ENCODE data around the gene PSMD14. TPM values are rescaled to one million over a fixed set of nuclear protein-coding genes. Genes with fewer than 3 reads are reported as not detected.

Gene PSMD14
- total RNA-seq, 2 experiments from 2014 or later: 49.2 to 84.3 TPM

DNA sequence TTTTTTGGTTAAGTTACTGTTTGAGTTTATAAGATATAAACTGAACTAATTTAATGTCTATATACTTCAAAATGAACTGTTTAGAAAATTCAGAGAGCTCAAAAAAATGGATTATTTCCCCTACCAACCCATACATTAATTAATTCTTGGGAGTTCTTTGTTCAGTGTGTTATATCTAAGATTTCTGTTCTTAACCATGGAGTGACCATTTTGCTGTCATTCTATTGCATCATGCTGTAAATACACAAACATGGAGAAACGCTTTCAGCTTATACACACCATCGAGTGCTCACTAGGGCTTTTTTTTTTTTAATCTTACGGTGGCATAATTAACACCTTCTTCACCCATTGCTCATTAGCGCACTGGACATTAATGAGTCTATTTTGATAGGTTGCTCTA lies 74.5 kb downstream of the PSMD14 start:
- Histone ChIP-seq H3K27ac (ENCODE audit: low read depth, low read length, poor library complexity, severe bottlenecking) (no peak overlapping the region), H3K79me2 (ENCODE audit: insufficient read depth, low read depth, low read length) (no peaks in the 10 kb centered on the region), H3K4me1 (ENCODE audit: insufficient read depth, low read length, poor library complexity, severe bottlenecking) (no peaks in the 10 kb centered on the region), H4K20me1 (ENCODE audit: insufficient read depth, low read length) (no peaks in the 10 kb centered on the region), H3K36me3 (ENCODE audit: insufficient read depth, low read length) (peaks cover 42% of the 10 kb centered on the region), H3K4me2 (ENCODE audit: low read length) (no peak overlapping the region), H3K9me2 (ENCODE audit: insufficient read depth, low read length) (no peaks in the 10 kb centered on the region), H2AFZ (ENCODE audit: low read length) (no peak overlapping the region), H3K9me3 (ENCODE audit: low read length) (no peaks in the 10 kb centered on the region), H3K4me3 (ENCODE audit: low read depth, low read length, poor library complexity, severe bottlenecking) (no peak overlapping the region)
- POLR2A ChIA-PET: interaction anchor here (0.9 to 1.9 kb wide), 4 partner anchors 7 to 936 kb away, joined by 3 to 11 read pairs (median 5); no protein-coding TSS in a partner anchor
- no peak for DNase-seq (ENCODE audit: low spot score)
- CTCF ChIA-PET (ENCODE audit: unreplicated experiment): no interaction called here
- TF ChIP-seq, protein P1, sequence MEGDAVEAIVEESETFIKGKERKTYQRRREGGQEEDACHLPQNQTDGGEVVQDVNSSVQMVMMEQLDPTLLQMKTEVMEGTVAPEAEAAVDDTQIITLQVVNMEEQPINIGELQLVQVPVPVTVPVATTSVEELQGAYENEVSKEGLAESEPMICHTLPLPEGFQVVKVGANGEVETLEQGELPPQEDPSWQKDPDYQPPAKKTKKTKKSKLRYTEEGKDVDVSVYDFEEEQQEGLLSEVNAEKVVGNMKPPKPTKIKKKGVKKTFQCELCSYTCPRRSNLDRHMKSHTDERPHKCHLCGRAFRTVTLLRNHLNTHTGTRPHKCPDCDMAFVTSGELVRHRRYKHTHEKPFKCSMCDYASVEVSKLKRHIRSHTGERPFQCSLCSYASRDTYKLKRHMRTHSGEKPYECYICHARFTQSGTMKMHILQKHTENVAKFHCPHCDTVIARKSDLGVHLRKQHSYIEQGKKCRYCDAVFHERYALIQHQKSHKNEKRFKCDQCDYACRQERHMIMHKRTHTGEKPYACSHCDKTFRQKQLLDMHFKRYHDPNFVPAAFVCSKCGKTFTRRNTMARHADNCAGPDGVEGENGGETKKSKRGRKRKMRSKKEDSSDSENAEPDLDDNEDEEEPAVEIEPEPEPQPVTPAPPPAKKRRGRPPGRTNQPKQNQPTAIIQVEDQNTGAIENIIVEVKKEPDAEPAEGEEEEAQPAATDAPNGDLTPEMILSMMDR (conservative IDR thresholded peaks at IDR 0.05; ENCODE audit: low read length): no peak
- no peak for TF ChIP-seq EZH2phosphoT487 (IDR thresholded peaks at IDR 0.05; ENCODE audit: borderline replicate concordance, low read depth, low read length)
- no TSS peak for BruUV-seq (replicated peaks)
- intact Hi-C loops (cut with micrococcal nuclease; ENCODE audit: unreplicated experiment): no loop called here

- H3K27ac ChIP-seq (ENCODE audit: low read depth, low read length, poor library complexity, severe bottlenecking): no peak overlapping the region
- no TSS peak for BruUV-seq (replicated peaks)
- no peaks in the 10 kb centered on the region for H4K20me1 ChIP-seq (ENCODE audit: insufficient read depth, low read length)
- no peak overlapping the region for H3K4me3 ChIP-seq (ENCODE audit: low read depth, low read length, poor library complexity, severe bottlenecking)
- H3K9me2 ChIP-seq (ENCODE audit: insufficient read depth, low read length): no peaks in the 10 kb centered on the region
- POLR2A ChIA-PET: interaction anchor here (1.2 kb wide), 1 partner anchor 15 kb away, joined by 3 read pairs; no protein-coding TSS in a partner anchor
- CTCF ChIA-PET (ENCODE audit: unreplicated experiment): no interaction called here
- no peaks in the 10 kb centered on the region for H3K9me3 ChIP-seq (ENCODE audit: low read length)
- H3K4me2 ChIP-seq (ENCODE audit: low read length): no peak overlapping the region
- TF ChIP-seq, protein P1 (conservative IDR thresholded peaks at IDR 0.05; ENCODE audit: low read length): no peak
- no peak for TF ChIP-seq EZH2phosphoT487 (IDR thresholded peaks at IDR 0.05; ENCODE audit: borderline replicate concordance, low read depth, low read length)
- DNase-seq (ENCODE audit: low spot score): no peak
- H3K36me3 ChIP-seq (ENCODE audit: insufficient read depth, low read length): peaks cover 43% of the 10 kb centered on the region
- H3K4me1 ChIP-seq (ENCODE audit: insufficient read depth, low read length, poor library complexity, severe bottlenecking): no peaks in the 10 kb centered on the region
- H2AFZ ChIP-seq (ENCODE audit: low read length): no peak overlapping the region
- intact Hi-C loops (cut with micrococcal nuclease; ENCODE audit: unreplicated experiment): no loop called here
- H3K79me2 ChIP-seq (ENCODE audit: insufficient read depth, low read depth, low read length): no peaks in the 10 kb centered on the region
Observed at GRCh38 chr2:161384864-161385263, 76.6 kb downstream of the PSMD14 start.

DNA sequence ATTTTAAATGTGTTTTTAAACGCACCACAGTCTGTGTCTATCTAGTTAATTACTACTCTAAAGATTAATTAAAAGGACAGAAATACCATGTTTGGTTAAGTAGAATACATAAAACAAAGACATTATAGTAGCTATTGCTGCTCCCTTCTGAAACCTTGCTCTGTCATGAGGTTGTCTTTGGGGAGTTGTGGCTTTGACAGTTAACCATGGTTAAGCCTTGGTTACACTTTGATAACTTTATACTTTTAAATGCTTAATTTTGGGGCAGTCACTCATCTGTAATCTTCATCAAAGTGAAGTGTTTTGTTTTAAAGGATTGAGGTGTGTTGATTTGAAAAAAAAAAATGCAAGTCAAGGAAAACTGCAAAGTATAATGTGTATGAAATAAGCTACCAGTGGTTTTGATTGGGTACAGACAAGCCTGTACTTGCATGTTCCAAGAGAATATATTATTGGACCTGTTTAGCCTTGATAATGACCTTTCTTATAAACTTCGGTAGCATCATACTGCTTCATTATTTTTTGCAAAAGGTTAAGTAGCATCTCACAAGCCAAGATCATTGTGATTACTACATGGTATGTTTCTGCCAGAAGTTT lies 78.1 kb downstream of the PSMD14 start:
- Histone ChIP-seq H3K79me2 (ENCODE audit: insufficient read depth, low read depth, low read length) (no peaks in the 10 kb centered on the region), H3K4me2 (ENCODE audit: low read length) (no peak overlapping the region), H3K36me3 (ENCODE audit: insufficient read depth, low read length) (peaks cover 56% of the 10 kb centered on the region), H4K20me1 (ENCODE audit: insufficient read depth, low read length) (no peaks in the 10 kb centered on the region), H3K4me3 (ENCODE audit: low read depth, low read length, poor library complexity, severe bottlenecking) (no peak overlapping the region), H2AFZ (ENCODE audit: low read length) (no peak overlapping the region), H3K27ac (ENCODE audit: low read depth, low read length, poor library complexity, severe bottlenecking) (no peak overlapping the region), H3K9me2 (ENCODE audit: insufficient read depth, low read length) (no peaks in the 10 kb centered on the region), H3K4me1 (ENCODE audit: insufficient read depth, low read length, poor library complexity, severe bottlenecking) (no peaks in the 10 kb centered on the region), H3K9me3 (ENCODE audit: low read length) (no peaks in the 10 kb centered on the region)
- no TSS peak for BruUV-seq (replicated peaks)
- POLR2A ChIA-PET: interaction anchor here (0.6 to 0.9 kb wide), 4 partner anchors 14 to 310 kb away, joined by 3 to 7 read pairs (median 4); no protein-coding TSS in a partner anchor
- DNase-seq (ENCODE audit: low spot score): no peak
- intact Hi-C loops (cut with micrococcal nuclease; ENCODE audit: unreplicated experiment): no loop called here
- TF ChIP-seq, protein P1 (conservative IDR thresholded peaks at IDR 0.05; ENCODE audit: low read length): no peak
- no peak for TF ChIP-seq EZH2phosphoT487 (IDR thresholded peaks at IDR 0.05; ENCODE audit: borderline replicate concordance, low read depth, low read length)
- CTCF ChIA-PET (ENCODE audit: unreplicated experiment): no interaction called here
